HG03520 (cell line): ENCODE results near the gene GGA3.
"Not testable (repeated sequence)": the region's sequence is repeated elsewhere in the genome, so short reads cannot be mapped to it uniquely, and the experiment has no call there.

Experiments used
- ATAC-seq: cut with Tn5 transposase; IDR thresholded peaks from one replicate; pipeline ENCODE4 v1.9.1; 2021; ENCODE audit warnings: mild to moderate bottlenecking, moderate library complexity; ENCODE audit not compliant: unreplicated experiment

The GGA3 gene, protein sequence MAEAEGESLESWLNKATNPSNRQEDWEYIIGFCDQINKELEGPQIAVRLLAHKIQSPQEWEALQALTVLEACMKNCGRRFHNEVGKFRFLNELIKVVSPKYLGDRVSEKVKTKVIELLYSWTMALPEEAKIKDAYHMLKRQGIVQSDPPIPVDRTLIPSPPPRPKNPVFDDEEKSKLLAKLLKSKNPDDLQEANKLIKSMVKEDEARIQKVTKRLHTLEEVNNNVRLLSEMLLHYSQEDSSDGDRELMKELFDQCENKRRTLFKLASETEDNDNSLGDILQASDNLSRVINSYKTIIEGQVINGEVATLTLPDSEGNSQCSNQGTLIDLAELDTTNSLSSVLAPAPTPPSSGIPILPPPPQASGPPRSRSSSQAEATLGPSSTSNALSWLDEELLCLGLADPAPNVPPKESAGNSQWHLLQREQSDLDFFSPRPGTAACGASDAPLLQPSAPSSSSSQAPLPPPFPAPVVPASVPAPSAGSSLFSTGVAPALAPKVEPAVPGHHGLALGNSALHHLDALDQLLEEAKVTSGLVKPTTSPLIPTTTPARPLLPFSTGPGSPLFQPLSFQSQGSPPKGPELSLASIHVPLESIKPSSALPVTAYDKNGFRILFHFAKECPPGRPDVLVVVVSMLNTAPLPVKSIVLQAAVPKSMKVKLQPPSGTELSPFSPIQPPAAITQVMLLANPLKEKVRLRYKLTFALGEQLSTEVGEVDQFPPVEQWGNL

DNA sequence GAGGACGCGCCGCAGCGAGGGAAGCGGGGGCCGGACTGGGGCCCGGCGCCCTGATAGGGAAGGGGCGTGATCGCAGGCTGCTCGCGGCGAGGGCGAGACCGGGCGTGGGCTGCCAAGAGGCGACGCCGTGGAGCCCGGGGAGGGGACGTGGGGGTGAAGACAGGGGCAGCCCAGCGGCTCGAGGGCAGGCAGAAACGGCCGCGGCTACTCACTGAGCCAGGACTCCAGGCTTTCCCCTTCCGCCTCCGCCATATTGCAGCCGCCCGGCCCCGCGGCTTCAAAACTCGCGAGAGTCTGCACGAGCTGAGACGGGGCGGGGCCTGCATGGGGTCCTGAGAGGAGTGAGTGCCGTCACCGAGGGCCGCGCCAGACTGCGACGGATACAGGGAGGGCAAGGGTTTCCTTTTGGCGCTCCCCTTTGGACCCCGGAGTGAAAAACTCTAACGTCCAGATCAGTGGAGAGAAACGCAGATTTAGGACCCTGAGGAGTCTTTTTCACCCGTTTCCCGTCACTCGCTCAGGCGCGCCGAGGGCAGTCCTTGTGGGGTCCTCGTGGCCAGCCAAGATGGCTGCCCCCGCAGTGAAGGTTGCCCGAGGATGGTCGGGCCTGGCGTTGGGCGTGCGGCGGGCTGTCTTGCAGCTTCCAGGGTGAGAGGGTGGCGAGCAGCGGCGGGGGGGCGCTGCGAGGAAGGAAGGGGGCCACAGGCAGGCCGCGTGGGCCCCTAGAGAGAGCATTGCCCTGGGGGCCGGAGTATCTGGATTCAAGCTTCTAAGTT is at the start of gene GGA3, which contains the start of gene MRPS7:
Gene GGA3 (minus strand): TSS at position 271 of the 776 bp plus-strand sequence. CDS start 19 bp downstream, at position 252.
Gene MRPS7 (plus strand): TSS at position 544 of the 776 bp plus-strand sequence. CDS start 22 bp downstream, at position 566.
- peak; percentile 91 for ATAC-seq

DNA sequence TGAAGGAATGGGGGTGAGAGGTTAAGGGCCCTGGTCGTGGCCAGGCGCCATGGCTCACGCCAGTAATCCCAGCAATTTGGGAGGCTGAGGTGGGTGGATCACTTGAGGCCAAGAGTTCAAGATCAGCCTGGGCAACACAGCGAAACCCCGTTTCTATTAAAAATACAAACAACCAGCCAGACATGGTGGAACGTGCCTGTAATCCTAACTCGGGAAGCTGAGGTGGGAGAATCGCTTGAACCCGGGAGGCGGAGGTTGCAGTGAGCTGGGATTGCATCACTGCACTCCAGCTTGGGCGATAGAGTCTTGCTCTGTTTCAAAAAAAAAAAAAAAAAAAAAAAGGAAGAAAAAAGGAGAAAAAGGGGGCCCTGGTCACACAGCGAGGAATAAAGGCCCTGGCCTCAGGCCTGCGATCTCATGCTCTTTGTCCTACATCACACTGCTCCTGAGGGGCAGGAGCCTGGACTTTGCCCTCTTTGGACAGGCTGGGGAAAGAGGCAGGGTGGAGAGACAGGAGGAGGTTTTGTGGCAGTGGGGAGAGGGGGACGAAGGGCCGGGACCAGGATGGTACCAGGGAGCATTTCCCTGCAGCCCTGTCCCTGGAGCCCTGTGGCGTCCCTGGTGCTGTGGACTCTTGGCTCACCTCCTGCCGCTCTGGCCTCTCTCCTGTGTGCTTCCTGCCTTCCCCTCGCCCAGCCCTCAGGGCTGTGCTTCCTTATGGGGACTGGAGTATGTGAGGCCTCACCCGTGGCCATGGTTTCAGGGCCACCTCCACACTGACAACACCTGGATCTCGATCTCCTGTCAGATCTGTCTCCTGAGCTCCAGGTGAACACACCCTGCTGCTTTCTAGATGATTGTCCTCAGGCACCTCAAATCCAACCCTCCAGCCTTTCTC is 47.6 kb upstream of the GGA3 start:
- ATAC-seq: no peak

DNA sequence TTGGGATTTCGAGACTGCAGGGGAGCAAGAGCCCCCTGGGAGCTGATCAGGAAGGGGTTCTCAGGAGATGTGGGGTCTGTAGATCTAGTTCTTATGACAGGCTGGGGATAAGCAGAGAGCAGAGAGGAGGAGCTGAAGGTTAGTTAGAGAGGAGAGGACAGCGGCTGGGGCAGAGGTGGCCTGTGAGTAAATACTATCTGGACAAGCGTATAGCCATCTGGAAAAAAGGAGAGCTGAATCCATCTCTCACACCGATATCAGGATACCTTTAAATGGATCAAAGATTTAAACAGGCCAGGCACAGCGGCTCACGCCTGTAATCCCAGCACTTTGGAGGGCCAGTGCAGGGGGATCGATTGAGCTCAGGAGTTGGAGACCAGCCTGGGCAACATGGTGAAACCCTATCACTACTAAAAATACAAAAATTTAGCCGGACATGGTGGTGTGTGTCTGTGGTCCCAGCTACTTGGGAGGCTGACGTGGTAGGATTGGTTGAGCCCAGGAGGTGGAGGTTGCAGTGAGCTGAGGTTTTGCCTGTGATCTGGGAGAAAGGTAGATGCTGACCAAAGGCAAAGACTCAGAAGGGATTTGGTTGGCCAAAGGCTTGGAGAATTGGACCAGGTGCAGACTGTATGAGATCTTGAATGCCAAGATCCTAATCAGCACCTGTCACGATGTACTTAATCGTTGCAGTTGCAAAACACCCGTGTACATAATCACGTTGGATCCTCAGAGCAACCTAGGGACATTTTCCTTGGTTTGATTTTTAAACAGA is 46.7 kb upstream of the GGA3 start:
- ATAC-seq: no peak

DNA sequence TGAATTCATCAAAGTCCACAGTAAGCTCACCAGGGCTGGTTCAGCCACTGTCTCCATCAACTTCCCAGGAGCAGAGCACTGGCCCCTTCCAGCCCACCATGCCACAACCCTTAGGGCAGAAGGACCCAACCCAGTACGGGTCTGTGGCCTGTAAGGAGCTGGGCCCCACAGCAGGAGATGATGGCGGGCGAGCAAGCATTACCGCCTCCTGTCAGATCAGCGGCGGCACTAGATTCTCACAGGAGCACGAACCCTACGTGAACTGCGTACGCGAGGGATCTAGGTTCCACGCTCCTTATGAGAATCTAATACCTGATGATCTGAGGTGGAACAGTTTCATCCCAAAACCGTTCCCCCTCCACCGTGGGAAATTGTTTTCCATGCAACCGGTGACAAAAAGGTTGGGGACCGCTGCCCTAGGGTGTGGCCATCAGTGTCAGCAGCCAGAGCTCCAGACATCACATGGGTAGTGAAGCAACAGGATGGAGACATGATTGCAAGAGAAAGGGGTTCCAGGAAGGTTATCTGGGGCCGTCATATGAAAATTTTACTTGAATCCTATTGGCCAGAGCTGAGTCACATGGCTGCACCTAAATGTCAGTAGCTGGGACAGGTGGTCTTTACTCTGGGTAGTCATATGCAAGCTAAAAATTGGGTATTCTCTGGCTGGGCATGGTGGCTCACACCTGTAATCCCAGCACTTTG is 40.2 kb upstream of the GGA3 start:
- ATAC-seq: no peak

DNA sequence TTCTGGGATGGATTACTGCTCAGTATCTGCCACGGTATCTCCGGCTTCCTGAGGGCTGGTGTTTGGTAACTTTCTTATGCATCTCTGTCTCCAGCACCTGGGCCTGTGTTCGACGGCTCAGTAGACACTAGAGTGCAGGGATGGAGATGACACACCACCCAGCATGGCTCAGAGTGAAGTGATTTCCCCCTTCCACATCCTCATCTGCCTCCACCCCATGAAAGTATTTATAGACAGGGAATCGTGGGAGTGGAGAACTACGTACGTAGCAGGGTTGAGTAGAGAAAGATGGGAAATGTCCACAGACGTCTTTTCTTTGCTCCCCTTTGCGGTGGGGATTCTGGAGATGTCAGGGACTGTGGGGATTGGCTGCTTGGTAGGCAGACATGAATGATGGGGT is 39.6 kb upstream of the GGA3 start:
- no peak for ATAC-seq

DNA sequence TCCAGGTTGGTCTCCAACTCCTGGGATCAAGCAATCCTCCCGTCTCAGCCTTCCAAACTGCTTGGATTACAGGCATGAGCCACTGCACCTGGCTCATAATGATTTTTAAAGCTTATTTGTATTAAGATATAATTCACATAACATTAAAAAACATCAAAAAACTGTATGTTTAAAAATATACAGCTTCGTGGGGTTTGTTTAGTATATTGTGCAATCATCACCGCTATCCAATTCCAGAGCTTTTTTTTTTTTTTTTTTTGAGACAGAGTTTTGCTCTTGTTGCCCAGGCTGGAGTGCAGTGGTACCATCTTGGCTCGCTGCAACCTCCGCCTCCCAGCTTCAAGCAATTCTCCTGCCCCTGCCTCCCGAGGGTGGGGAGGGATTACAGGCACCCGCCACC is 38.9 kb upstream of the GGA3 start:
- ATAC-seq: no peak

DNA sequence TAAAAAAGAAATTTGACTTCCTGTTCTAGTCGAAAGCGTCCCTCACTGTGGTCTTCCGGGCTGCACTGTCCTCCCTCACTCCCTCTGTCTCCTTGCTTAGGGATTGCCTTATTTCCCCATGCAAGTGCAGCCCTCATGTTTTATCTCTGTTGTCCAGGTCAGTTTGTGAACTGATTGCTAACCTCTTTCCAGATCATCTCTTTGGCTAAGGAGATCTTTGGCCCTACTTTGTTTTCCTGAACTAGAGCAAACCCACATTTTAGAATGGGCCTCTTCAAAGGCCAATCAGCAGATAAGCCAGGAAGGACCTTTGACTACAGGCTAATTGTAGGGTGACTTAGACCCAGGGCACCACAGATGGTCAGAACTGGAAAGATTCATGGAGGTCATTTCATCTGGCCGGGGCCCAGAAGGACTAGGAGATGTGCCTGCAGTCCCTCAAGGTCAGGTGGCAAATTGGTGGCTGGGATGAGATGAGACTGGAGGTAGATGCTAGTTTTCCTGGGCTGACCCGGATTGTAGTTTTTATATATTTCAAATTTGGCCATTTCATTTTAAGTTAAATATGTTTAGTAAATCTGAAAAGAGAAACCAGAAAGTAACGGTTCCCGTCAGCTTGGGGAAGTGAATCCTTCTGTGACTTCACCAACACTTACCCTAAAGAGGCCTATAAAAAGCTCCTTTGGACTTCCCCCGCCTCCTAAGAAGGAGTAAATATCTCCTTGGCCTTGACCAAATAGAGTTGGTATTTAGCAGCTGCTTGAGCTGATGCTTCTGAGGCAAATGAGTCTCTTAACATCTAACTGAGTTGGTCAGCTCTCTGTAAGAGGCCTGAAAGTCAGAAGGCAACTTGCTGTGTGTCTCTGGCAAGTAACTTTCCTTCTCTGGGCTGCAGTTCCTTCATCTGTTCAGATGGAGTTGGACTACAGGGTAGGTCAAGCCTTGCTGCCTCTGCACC is 34.1 kb upstream of the GGA3 start:
- ATAC-seq: peak; percentile 42

DNA sequence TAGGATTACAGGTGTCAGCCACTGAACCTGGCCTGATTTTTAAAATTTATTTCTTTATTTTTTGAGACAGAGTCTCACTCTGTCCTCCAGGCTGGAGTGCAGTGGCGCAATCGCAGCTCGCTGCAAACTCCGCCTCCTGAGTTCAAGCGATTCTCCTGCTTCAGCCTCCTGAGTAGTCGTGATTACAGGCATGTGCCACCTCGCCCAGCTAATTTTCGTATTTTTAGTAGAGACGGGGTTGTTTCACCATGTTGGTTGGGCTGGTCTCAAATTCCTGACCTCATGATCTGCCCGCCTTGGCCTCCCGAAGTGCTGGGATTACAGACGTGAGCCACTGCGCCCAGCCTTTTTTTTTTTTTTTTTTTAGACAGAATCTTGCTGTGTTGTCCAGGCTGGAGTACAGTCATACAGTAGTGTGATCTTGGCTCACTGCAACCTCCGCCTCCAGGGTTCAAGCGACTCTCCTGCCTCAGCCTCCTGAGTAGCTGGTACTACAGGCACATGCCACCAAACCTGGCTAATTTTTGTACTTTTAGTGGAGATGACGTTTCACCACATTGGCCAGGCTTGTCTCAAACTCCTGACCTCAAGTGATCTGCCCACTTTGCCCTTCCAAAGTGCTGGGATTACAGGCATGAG is 31.5 kb upstream of the GGA3 start:
- ATAC-seq: not testable (repeated sequence)

DNA sequence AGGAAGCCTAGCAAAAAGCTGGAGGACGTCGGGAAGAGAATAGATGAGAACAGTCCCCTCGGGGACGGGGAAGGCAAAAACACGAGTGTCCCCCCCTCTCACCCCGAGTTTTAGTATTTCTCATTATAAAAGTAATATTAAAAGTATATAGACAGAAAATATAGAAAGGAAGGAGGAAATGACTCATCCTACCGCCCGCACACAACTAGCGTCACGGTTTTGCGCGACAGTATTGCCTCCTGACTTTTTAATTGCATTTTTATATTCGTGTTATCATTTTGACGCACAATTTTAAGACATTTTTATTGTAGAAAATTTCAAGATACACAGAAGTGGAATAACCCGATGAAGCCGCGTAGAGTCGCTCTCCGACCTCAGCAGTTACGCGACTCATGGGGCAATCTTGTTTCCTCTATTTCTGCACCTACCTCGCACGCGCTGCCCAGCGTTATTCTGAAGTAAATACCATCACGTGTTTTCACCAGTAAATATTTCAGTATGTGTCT is 28.5 kb upstream of the GGA3 start:
- ATAC-seq: no peak

DNA sequence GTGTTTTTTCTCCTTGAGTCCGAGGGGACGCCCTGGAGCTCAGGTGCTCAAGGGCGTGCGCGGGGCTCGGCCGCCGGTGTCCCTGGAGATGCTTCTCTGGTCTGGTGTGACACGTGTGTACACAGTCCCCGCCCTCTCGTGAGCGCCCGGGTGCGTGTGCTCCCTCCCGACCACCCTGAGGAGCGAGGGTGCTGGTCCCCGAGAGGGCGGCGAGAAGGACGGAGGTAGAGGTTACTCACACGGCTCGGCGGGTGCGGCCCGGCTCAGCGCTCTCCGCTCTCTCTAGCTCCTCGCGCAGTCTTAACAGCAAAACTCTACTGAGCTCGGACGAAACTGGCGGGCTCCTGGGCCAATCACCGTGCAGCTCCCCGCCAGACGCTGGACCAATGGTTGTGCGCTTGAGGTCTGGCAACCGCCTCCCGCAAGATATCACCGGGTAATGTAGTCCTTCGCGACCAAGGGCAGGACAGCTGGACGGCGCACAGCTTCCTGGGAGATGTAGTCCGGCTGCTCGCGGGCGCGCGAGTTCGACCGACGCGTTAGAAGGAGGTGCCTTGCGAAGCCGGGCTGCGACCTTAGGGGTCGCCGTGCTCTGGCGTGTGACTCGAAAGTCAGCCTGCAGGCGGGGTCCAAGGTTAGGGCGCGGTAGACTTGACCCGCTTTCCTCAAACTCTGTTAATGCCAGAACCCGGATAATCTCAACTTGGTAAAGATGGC is 27.9 kb upstream of the GGA3 start, which contains the start of gene SLC25A19:
Gene SLC25A19 (minus strand): TSS at position 319 of the 717 bp plus-strand sequence. CDS start 2,669 bp downstream, outside the sequence.
- ATAC-seq: peak; percentile 89

DNA sequence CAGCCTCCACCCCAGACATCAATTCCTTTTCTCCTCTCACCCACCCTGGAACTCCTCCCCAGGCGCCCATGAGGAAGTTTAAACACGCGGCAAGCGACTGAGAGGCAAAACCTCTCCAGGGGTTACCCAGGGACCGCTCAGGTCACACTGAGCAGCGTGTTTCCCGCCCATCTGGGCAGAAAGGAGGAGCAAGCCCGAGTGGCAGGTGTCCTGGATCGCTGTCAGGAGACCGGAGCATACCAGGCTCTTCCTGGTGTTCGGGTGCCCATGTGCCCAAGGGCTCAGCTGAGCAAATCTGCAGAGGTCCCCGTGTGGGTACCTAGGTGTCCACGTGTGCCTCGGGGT is 27.3 kb upstream of the GGA3 start:
- no peak for ATAC-seq

DNA sequence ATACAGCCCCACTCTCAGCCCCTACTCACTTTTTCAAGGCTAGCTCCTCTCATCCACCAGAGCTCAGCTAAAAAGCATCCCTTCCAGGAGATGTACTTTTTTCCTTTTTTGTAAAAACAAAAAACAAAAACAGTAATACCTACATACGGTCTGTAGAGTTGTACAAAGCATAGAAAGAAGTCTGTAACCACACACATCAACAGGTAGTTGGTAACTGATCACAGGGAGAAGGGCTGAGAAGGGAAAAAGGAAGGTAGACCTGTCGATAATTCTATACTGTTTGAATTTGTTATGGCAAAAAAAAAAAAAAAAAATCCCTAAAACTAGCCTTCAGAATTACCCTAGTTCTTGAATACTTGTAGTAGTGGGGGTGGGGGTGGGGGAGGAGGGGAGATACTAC is 27.0 kb upstream of the GGA3 start:
- no peak for ATAC-seq

DNA sequence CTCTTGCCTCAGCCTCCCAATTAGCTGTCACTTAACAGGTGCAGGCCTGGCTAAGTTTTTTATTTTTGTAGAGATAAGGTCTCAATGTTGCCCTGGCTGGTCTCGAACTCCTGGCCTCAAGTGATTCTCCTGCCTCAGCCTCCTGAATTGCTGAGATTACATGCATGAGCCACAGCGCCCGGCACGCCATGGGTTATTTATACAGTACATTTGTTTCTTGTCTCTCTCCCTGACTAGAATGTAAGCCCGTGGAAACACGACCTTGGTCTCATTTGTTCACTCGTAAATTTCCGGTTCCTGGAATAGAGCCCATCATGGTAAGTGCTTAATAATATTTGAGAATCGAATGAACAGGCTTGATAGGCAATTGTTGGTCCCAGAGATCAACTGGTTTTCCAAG is 25.8 kb upstream of the GGA3 start:
- ATAC-seq: no peak

DNA sequence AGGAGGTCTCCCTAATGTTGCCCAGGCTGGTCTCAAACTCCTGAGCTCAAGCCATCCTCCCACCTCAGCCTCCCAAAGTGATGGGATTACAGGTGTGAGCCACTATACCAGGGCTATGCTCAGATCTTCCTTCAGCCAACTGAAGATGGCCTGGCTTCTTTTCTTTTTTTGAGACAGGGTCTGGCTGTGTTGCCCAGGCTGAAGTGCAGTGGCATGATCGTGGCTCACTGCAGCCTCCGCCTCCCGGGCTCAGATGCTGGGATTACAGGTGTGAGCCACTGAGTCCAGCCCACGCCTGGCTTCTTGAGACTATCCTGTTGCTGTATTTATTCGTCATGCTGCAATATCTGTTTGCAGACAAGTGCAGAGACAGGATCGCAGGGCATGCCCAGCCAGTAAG is 23.7 kb upstream of the GGA3 start:
- no peak for ATAC-seq

DNA sequence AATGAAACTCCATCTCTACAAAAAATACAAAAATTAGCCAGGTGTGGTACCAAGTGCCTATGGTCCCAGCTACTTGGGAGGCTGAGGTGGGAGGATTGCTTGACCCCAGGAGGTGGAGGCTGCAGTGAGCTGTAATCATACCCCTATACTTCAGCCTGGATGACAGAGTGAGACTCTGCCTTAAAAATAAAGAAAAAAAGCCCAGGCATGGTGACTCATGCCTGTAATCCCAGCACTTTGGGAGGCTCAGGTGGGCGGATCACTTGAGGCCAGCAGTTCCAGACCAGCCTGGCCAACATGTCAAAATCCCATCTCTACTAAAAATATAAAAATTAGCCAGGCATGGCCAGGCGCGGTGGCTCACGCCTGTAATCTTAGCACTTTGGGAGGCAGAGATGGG is 18.8 kb upstream of the GGA3 start:
- not testable (repeated sequence) for ATAC-seq

DNA sequence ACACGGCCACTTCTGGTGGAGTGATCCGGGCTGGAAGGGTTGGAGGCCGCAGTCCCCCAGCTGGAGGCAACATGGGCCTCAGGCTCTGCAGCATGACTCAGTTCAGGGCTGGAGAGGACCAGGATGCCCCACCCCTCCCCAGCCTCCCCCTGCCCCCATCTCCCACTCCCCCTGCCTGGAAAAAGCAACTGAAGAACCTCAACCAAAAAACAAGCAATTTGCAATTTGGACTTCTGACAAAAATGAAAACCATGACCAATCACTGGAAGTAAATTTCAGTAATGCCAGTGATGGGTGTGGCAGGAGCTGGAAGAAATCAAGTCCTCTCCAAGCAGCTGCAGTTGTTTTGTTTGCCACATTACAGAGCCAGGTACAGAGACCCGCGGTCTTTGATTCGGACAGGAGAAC is 16.3 kb upstream of the GGA3 start:
- no peak for ATAC-seq
